HCT116 (cell line): ENCODE results near the gene SUFU.

Source experiments
- CEBPB ChIP-seq: IDR thresholded peaks from 2 replicates; pipeline ENCODE4 v1.6.1; 2012; ENCODE audit warnings: low read depth
- CTCF ChIP-seq, 3 experiments: fragments of 200-600 bp in 1 of 3; sonication (generic) in 1 of 3; IDR thresholded peaks in 2 of 3; conservative IDR thresholded peaks in 1 of 3; 2 replicates each; pipeline ENCODE4 v1.5.1; 2012 to 2017; ENCODE audit warnings: low read depth in 2 of 3, low read length in 2 of 3, antibody characterized with exemption in 1 of 3, borderline replicate concordance in 1 of 3, control low read depth in 1 of 3, mild to moderate bottlenecking in 1 of 3, mixed read lengths in 1 of 3, mixed run types in 1 of 3, moderate library complexity in 1 of 3; ENCODE audit not compliant: insufficient read depth in 1 of 3

GRCh38 chr10:102491136-102491535 is 12.6 kb upstream of the SUFU start:
- TF ChIP-seq CEBPB (no peak), CTCF (IDR thresholded peaks at IDR 0.05 in 2 of 3, conservative IDR thresholded peaks at IDR 0.05 in 1 of 3; ENCODE audit: borderline replicate concordance in 1 of 3, insufficient read depth in 1 of 3, low read depth in 2 of 3, low read length in 2 of 3) (no peak)
